GM23338 (cell line): ENCODE measurements around the gene MAGI1. TPM values are rescaled to one million over a fixed set of nuclear protein-coding genes. Genes with fewer than 3 reads are reported as not detected.

ENCODE experiments used
- polyA plus RNA-seq: library from polyadenylated mRNA; unstranded; fragments of >200 nt; fragmentation: Nextera tagmentation; extraction: Ambion mirVana; gene quantifications from 2 replicates; pipeline ENCODE4 v1.2.1, GENCODE V29; 2016
- small RNA-seq: library from RNA; depleted of rRNA; stranded (forward); fragments of <200 nt; gene quantifications from one replicate; pipeline ENCODE3, GENCODE V24; 2014; ENCODE audit warnings: low replicate concordance
- total RNA-seq: library from RNA; depleted of rRNA; stranded (reverse); fragments of >200 nt; shearing (Covaris generic); gene quantifications from 2 replicates; pipeline ENCODE4 v1.2.3, GENCODE V29; 2014; rRNA removed
- TF ChIP-seq, protein P1 (sequence below): IDR thresholded peaks from 2 replicates; pipeline ENCODE4 v1.6.1; 2016; ENCODE audit warnings: antibody characterized with exemption

Gene MAGI1
- total and polyA plus RNA-seq, 2 experiments from 2014 or later, result 27.4 to 71.2 TPM

DNA sequence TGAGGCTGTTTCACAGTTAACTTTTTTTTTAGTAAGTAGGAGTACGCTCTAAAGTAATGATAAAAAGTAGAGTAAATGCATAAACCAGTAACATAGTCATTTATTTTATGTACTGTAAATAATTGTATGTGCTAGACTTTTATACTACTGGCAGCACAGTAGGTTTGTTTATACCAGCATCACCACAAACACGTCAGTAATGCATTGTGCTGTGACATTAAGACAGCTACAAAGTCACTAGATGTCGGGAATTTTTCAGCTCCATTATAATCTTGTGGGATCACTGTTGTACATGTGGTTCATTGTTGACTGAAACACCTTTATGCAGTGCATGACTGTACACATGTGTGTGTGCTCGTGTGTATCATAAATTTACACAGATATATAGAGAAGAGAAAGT lies 732.9 kb downstream of the MAGI1 start (continued):
- TF ChIP-seq, protein P1, sequence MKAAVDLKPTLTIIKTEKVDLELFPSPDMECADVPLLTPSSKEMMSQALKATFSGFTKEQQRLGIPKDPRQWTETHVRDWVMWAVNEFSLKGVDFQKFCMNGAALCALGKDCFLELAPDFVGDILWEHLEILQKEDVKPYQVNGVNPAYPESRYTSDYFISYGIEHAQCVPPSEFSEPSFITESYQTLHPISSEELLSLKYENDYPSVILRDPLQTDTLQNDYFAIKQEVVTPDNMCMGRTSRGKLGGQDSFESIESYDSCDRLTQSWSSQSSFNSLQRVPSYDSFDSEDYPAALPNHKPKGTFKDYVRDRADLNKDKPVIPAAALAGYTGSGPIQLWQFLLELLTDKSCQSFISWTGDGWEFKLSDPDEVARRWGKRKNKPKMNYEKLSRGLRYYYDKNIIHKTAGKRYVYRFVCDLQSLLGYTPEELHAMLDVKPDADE, result no peak

Small RNA genes lying within 50 kb of the gene (small RNA-seq; reads per million reads assigned to genes)
- gene RF00019, result not detected

Other genes starting within 250 kb of the MAGI1 start
- 28.5 and 40.2 TPM in 2 replicates for gene SLC25A26, start 182.1 kb upstream of the MAGI1 start, total RNA-seq
- 20.5 and 24.8 TPM in 2 replicates for gene SLC25A26, start 182.1 kb upstream of the MAGI1 start, polyA plus RNA-seq